Measurements from ENCODE around the gene KRTAP21-3.

Gene KRTAP21-3

DNA sequence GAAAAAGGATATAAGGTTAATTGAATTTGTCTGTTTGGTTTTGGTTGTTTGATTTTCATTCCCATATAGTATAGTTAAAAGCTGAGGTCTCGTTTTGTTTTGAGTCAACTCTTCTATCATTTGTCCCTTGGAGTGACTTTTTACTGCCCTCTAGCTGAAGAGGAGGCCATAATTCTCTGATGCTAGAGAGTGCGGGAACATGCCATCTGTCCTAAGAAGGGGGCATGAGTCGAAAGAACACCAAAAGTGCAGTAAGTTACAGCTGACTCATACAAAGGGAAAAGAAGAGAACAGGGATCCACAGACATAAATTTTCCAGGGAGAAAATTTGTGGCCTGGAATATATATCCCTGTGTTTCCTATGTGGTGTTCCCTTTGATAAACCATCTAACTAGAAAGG, 4.1 kb downstream of the KRTAP21-3 start:
- H3K4me3 ChIP-seq (ENCODE audit: low read depth, low read length): no peak overlapping the region
- no peaks in the 10 kb centered on the region for H3K4me1 ChIP-seq (ENCODE audit: control insufficient read depth, insufficient read depth, low read length)
- H3K9me3 ChIP-seq (ENCODE audit: control insufficient read depth, insufficient read depth, low read depth, low read length): no peaks in the 10 kb centered on the region; the same call in 1 of the 2 replicates
- H3K27ac ChIP-seq (ENCODE audit: low read depth, low read length): no peak overlapping the region
- no peaks in the 10 kb centered on the region for H3K36me3 ChIP-seq (ENCODE audit: control insufficient read depth, insufficient read depth, low read length)
- no peak overlapping the region for H3K9ac ChIP-seq (ENCODE audit: low read length)
- H3K27me3 ChIP-seq (ENCODE audit: control insufficient read depth, insufficient read depth, low read length): no peaks in the 10 kb centered on the region

DNA sequence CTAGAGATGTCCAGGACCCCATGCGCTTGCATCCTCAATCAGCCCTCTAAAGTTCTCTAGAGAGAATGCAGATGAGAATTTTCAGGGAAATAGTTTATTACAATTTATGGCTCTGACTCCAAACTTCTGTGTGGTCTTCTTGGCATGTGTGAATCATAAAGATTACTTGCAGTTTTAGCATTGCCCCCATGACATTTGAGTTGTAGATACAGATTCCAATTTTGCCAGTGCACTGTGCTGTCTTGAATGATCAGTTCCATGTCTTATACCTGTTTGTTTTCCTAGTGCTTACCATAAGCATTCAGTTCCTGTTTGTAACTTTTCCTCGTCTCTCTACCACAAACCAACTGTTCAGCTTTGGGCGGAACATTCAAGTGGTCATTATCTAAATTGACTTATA, 4.8 kb downstream of the KRTAP21-3 start:
- Histone ChIP-seq H3K36me3 (ENCODE audit: control insufficient read depth, insufficient read depth, low read length) (no peaks in the 10 kb centered on the region), H3K4me1 (ENCODE audit: control insufficient read depth, insufficient read depth, low read length) (no peaks in the 10 kb centered on the region), H3K27ac (ENCODE audit: low read depth, low read length) (no peak overlapping the region), H3K4me3 (ENCODE audit: low read depth, low read length) (no peak overlapping the region), H3K9me3 (ENCODE audit: control insufficient read depth, insufficient read depth, low read depth, low read length) (no peaks in the 10 kb centered on the region; the same call in 1 of the 2 replicates), H3K27me3 (ENCODE audit: control insufficient read depth, insufficient read depth, low read length) (no peaks in the 10 kb centered on the region), H3K9ac (ENCODE audit: low read length) (no peak overlapping the region)

GRCh38 chr21:30710499-30710898, 8.1 kb downstream of the KRTAP21-3 start:
- no peaks in the 10 kb centered on the region for H3K36me3 ChIP-seq (ENCODE audit: control insufficient read depth, insufficient read depth, low read length)
- no peaks in the 10 kb centered on the region; the same call in 1 of the 2 replicates for H3K9me3 ChIP-seq (ENCODE audit: control insufficient read depth, insufficient read depth, low read depth, low read length)
- H3K4me3 ChIP-seq (ENCODE audit: low read depth, low read length): no peak overlapping the region
- H3K27ac ChIP-seq (ENCODE audit: low read depth, low read length): no peak overlapping the region
- H3K9ac ChIP-seq (ENCODE audit: low read length): no peak overlapping the region
- no peaks in the 10 kb centered on the region for H3K27me3 ChIP-seq (ENCODE audit: control insufficient read depth, insufficient read depth, low read length)
- no peaks in the 10 kb centered on the region for H3K4me1 ChIP-seq (ENCODE audit: control insufficient read depth, insufficient read depth, low read length)

- H3K27ac ChIP-seq (ENCODE audit: low read depth, low read length): no peak overlapping the region
These were observed 11.2 kb downstream of the KRTAP21-3 start for GRCh38 chr21:30707409-30707808.

GRCh38 chr21:30695956-30696355, 22.6 kb downstream of the KRTAP21-3 start:
- Histone ChIP-seq H3K9me3 (ENCODE audit: control insufficient read depth, insufficient read depth, low read depth, low read length) (peaks cover 5% of the 10 kb centered on the region; the same call in 1 of the 2 replicates), H3K36me3 (ENCODE audit: control insufficient read depth, insufficient read depth, low read length) (no peaks in the 10 kb centered on the region), H3K9ac (ENCODE audit: low read length) (no peak overlapping the region), H3K27me3 (ENCODE audit: control insufficient read depth, insufficient read depth, low read length) (no peaks in the 10 kb centered on the region), H3K4me1 (ENCODE audit: control insufficient read depth, insufficient read depth, low read length) (no peaks in the 10 kb centered on the region), H3K27ac (ENCODE audit: low read depth, low read length) (no peak overlapping the region), H3K4me3 (ENCODE audit: low read depth, low read length) (no peak overlapping the region)

More at GRCh38 chr21:30707409-30707808, 11.2 kb downstream of the KRTAP21-3 start:
- Histone ChIP-seq H3K9me3 (ENCODE audit: control insufficient read depth, insufficient read depth, low read depth, low read length) (no peaks in the 10 kb centered on the region; the same call in 1 of the 2 replicates), H3K27me3 (ENCODE audit: control insufficient read depth, insufficient read depth, low read length) (no peaks in the 10 kb centered on the region), H3K36me3 (ENCODE audit: control insufficient read depth, insufficient read depth, low read length) (no peaks in the 10 kb centered on the region), H3K9ac (ENCODE audit: low read length) (no peak overlapping the region), H3K4me3 (ENCODE audit: low read depth, low read length) (no peak overlapping the region), H3K4me1 (ENCODE audit: control insufficient read depth, insufficient read depth, low read length) (no peaks in the 10 kb centered on the region)

- Histone ChIP-seq H3K27me3 (ENCODE audit: control insufficient read depth, insufficient read depth, low read length) (0 out of 2 replicates have a peak, but pooled peaks cover 3% of the 10 kb centered on the region), H3K27ac (ENCODE audit: low read depth, low read length) (no peak overlapping the region), H3K9ac (ENCODE audit: low read length) (no peak overlapping the region), H3K9me3 (ENCODE audit: control insufficient read depth, insufficient read depth, low read depth, low read length) (no peaks in the 10 kb centered on the region), H3K4me3 (ENCODE audit: low read depth, low read length) (no peak overlapping the region), H3K4me1 (ENCODE audit: control insufficient read depth, insufficient read depth, low read length) (no peaks in the 10 kb centered on the region), H3K36me3 (ENCODE audit: control insufficient read depth, insufficient read depth, low read length) (no peaks in the 10 kb centered on the region)
These were observed 28.8 kb downstream of the KRTAP21-3 start for GRCh38 chr21:30689822-30690221.

DNA sequence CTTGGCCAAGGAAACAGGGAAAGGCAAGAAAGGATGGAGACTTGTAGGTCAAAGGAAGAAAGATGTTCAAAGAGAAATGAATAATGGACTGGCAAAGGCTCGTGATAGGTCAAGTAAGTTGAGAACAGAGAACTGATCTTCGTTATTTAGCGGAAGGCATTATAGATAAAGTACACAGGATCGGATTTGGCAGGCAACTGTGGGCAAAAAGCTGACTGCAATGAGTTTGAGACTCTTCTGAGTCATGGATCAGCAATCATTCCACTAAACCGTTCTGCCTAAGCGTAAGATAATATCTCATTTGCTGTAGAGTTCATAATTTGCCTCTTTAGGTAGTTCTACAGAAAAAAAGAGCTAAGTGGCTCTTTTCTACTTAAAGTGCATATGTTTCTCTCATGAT, 34.1 kb downstream of the KRTAP21-3 start:
- H3K4me3 ChIP-seq (ENCODE audit: low read depth, low read length): no peak overlapping the region
- H3K4me1 ChIP-seq (ENCODE audit: control insufficient read depth, insufficient read depth, low read length): no peaks in the 10 kb centered on the region
- H3K27me3 ChIP-seq (ENCODE audit: control insufficient read depth, insufficient read depth, low read length): 0 out of 2 replicates have a peak, but pooled peaks cover 2% of the 10 kb centered on the region
- no peak overlapping the region for H3K27ac ChIP-seq (ENCODE audit: low read depth, low read length)
- H3K36me3 ChIP-seq (ENCODE audit: control insufficient read depth, insufficient read depth, low read length): no peaks in the 10 kb centered on the region
- no peaks in the 10 kb centered on the region for H3K9me3 ChIP-seq (ENCODE audit: control insufficient read depth, insufficient read depth, low read depth, low read length)
- no peak overlapping the region for H3K9ac ChIP-seq (ENCODE audit: low read length)

DNA sequence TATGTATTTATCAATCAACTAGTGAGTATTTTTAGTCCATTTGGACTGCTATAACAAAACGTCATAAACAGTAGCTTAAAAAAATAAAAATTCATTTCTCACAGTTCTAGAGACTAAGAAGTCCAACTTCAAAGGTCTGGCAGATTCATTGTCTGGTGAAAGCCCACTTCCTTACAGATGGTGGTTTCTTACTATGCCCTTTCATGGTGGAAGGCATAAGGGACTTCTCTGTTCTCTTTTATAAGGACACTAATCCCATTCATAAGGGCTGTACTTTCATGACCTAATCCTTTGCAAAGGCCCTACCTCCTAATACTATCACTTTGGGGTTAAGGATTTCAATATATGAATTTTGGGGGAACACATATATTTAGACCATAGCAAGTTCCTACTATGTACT, 38.0 kb downstream of the KRTAP21-3 start:
- Histone ChIP-seq H3K9me3 (ENCODE audit: control insufficient read depth, insufficient read depth, low read depth, low read length) (no peaks in the 10 kb centered on the region), H3K36me3 (ENCODE audit: control insufficient read depth, insufficient read depth, low read length) (no peaks in the 10 kb centered on the region), H3K4me3 (ENCODE audit: low read depth, low read length) (no peak overlapping the region), H3K4me1 (ENCODE audit: control insufficient read depth, insufficient read depth, low read length) (no peaks in the 10 kb centered on the region), H3K27me3 (ENCODE audit: control insufficient read depth, insufficient read depth, low read length) (no peaks in the 10 kb centered on the region), H3K9ac (ENCODE audit: low read length) (no peak overlapping the region), H3K27ac (ENCODE audit: low read depth, low read length) (no peak overlapping the region)

DNA sequence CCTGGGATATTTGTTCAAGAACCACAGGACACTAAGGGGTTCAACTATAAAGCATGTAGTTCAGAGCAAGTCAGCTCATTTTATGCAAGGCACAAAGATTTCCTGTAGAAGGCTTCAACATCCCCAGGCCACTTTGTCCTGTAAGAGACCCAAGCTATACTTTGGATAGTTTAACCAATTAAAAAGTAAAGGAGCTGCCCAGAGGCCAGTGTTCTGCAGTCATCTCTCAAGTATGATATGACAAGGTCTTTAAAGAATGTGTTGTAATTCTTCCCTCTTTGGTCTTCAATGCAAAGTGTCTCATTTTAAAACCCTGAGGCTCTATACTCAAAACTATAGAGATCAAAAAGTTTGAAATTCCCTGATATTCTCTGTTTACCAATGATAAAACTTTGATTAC, 41.8 kb downstream of the KRTAP21-3 start:
- Histone ChIP-seq H3K4me1 (ENCODE audit: control insufficient read depth, insufficient read depth, low read length) (no peaks in the 10 kb centered on the region), H3K27me3 (ENCODE audit: control insufficient read depth, insufficient read depth, low read length) (no peaks in the 10 kb centered on the region), H3K27ac (ENCODE audit: low read depth, low read length) (no peak overlapping the region), H3K4me3 (ENCODE audit: low read depth, low read length) (no peak overlapping the region), H3K9me3 (ENCODE audit: control insufficient read depth, insufficient read depth, low read depth, low read length) (no peaks in the 10 kb centered on the region), H3K36me3 (ENCODE audit: control insufficient read depth, insufficient read depth, low read length) (no peaks in the 10 kb centered on the region), H3K9ac (ENCODE audit: low read length) (no peak overlapping the region)

DNA sequence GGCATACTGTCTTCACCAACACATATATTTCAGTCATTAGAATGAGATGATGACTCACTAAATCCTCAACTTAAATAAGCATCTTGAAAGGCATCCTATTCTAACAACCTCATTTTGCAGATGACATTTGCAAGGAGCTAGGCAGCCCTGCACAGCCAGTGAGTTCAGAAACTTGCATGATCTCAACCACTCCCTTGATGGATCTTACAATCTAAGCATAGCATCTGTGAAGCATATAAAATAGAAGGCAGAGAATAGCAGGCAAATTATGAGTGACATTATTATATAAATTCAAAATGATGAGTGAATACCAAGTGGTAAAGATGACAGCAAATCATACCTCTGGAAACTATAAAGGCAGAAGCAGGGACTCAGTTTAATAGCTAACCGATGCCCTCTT, 44.3 kb downstream of the KRTAP21-3 start:
- no peak overlapping the region for H3K9ac ChIP-seq (ENCODE audit: low read length)
- peaks cover 12% of the 10 kb centered on the region; the same call in 1 of the 2 replicates for H3K9me3 ChIP-seq (ENCODE audit: control insufficient read depth, insufficient read depth, low read depth, low read length)

GRCh38 chr21:30672985-30673650, 45.5 kb downstream of the KRTAP21-3 start:
- Histone ChIP-seq H3K36me3 (ENCODE audit: control insufficient read depth, insufficient read depth, low read length) (no peaks in the 10 kb centered on the region), H3K27ac (ENCODE audit: low read depth, low read length) (no peak overlapping the region), H3K4me1 (ENCODE audit: control insufficient read depth, insufficient read depth, low read length) (no peaks in the 10 kb centered on the region), H3K9me3 (ENCODE audit: control insufficient read depth, insufficient read depth, low read depth, low read length) (peaks cover 14% of the 10 kb centered on the region; the same call in 1 of the 2 replicates), H3K9ac (ENCODE audit: low read length) (no peak overlapping the region), H3K27me3 (ENCODE audit: control insufficient read depth, insufficient read depth, low read length) (no peaks in the 10 kb centered on the region), H3K4me3 (ENCODE audit: low read depth, low read length) (no peak overlapping the region)

More for the DNA sequence above, 44.3 kb downstream of the KRTAP21-3 start:
- no peaks in the 10 kb centered on the region for H3K27me3 ChIP-seq (ENCODE audit: control insufficient read depth, insufficient read depth, low read length)
- no peak overlapping the region for H3K4me3 ChIP-seq (ENCODE audit: low read depth, low read length)
- H3K27ac ChIP-seq (ENCODE audit: low read depth, low read length): no peak overlapping the region
- no peaks in the 10 kb centered on the region for H3K4me1 ChIP-seq (ENCODE audit: control insufficient read depth, insufficient read depth, low read length)
- H3K36me3 ChIP-seq (ENCODE audit: control insufficient read depth, insufficient read depth, low read length): no peaks in the 10 kb centered on the region
